ENCODE data around the gene KRT72.
"Not testable (repeated sequence)": the region's sequence is repeated elsewhere in the genome, so short reads cannot be mapped to it uniquely, and the experiment has no call there.

- TF ChIP-seq CTCF (IDR thresholded peaks at IDR 0.05 in 4 of 5, conservative IDR thresholded peaks at IDR 0.05 in 1 of 5); POLR2A (IDR thresholded peaks at IDR 0.05): not testable (repeated sequence)
Observed at GRCh38 chr12:52594237-52594636, 7.0 kb downstream of the KRT72 start.
